8988T (cell line): ENCODE results near the gene SMPD1.

Experiments
- DNase-seq: peaks from one replicate; pipeline ENCODE4 v3.0.0; 2011

SMPD1 gene

DNA sequence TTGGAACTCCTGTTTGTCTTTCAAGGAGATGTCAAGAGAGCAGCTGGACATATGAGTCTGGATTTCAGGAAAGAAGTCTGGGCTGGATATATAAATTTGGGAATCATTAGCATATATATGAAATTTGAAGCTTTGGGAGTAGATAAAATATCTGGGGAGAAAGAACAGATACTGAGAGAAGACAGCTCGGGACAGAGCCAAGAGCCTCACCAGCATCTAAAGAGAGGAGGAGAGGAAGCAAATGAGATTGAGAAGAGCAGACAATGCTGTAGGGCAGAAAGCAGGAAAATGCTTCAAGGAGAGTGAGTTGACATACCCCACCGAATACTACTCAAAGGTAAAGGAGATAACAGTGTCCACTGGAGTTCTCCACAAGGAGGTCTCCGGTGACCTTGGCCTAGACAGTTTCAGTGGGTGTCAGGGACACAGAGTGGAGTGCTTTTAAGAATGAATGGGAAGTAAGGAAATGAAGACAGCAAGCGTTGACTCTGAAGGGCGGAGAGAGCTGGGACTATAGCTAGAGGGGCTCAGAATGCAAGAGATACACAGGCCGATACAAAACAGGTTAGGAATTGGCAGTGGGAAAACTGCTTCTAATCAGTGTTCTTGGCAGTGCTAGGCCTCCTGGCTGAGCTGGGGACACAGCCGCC, 27.8 kb downstream of the SMPD1 start:
- no peak for DNase-seq

DNA sequence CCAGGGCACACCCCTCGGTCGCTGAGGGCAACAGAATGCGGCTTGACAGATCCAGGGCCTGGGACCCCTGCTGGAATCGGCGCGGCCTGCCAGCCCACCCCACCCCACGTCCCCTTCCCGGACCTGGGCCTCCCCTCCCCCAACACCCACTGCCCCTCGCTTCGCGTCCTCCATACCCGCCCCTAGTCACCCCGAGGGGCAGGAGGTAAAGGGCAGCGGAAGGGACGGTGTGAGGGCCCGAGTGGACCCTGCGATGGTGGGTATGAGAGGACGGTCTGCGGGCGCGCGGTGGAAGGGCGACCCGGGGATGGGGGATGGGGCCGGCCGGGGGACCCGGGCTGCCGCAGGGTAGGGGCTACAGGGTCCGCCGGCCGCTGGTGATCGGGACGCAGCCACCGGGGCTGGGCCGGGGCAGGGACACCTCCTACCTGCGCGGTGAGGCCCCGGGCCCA, 28.3 kb downstream of the SMPD1 start:
- no peak for DNase-seq

DNA sequence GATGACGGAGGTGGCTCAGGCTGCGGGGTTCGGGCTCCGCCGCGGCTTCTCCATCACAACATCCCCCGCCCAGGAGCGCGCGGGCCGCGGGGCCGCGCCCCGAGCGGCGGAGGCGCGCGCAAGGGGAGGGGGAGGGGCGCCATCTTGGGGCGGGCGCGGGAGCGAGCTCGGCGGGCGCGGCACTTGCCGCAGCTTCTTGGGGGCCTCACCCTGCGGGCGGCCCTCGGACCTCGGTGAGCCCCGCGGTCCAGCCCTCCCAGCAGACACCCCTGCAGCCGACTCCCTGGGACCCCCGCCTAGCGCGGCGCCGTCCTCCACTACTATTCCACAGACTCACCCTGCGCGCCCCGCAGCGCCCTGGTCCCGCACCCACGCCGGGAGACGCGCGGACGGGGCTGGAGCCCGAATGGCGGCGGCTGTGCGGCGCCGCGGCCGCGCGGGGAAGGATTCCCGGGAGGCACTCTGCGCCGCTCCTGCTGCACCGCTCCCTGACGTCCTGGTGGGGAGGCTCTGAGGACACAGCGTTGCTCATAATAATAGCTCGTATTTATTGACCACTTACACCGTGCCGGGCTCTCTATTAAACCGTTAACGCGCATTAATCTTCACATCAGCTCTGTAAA, 28.8 kb downstream of the SMPD1 start, which contains the start of gene APBB1:
APBB1 (minus strand) TSS at position 86 of the 623 bp plus-strand sequence. CDS start 7,747 bp downstream, outside the sequence.
- peak; percentile 84 for DNase-seq

DNA sequence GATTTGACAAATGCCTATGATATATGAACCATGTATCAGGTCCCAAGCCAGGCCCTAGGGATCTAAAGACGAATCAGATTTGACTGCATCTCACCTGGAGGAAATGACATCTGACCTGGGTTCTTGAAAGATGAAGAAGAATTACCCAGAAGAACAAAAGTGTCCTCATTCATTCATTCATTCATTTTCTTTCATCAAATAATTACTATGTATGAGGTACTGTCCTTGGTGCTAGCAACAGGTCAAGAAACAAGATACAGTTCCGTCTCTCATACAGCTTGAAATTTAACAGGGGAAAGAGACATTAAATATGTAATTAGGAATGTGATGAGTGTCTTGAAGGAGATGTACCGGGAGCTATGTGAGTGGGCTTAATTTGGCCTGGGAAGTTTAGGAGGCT, 30.4 kb downstream of the SMPD1 start:
- no peak for DNase-seq

DNA sequence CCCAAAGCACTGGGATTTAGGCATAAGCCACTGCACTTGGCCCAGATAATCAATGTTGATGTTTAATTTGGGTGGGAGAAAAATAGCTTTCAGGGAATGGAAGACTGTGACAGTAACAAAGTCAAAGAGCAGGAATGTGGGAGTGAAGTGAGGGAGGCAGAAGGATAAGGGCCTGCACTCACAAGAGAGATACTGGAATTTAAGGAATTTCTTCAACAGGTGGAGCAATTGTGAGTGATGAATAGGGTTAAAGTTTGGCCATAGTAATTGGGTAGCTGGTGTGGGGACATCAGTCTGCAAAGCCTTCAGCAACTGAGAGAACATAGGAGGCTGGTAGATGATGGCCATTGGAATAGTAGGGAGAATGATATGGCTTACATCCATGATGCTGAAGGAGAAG, 37.2 kb downstream of the SMPD1 start:
- DNase-seq, result no peak

DNA sequence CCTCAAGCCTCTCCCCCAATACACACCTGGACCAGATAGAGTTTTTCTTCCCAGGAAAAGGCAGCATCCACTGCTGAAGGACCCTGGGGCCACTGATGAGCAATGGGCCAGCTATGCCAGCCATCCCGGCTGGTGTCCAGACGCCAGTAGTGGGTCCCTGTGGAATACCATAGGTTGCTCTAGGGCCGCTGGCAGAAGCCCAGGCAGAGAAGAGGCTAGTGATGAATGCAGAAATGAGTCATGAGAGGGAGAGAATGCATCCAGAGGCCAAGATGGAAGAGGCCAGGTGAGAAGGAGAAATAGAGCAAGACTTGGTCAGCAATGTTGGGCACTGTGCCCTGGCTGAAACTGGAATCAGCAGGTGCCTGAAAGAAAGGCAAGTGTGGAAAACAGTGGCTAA, 41.6 kb downstream of the SMPD1 start:
- DNase-seq, result peak; percentile 61

DNA sequence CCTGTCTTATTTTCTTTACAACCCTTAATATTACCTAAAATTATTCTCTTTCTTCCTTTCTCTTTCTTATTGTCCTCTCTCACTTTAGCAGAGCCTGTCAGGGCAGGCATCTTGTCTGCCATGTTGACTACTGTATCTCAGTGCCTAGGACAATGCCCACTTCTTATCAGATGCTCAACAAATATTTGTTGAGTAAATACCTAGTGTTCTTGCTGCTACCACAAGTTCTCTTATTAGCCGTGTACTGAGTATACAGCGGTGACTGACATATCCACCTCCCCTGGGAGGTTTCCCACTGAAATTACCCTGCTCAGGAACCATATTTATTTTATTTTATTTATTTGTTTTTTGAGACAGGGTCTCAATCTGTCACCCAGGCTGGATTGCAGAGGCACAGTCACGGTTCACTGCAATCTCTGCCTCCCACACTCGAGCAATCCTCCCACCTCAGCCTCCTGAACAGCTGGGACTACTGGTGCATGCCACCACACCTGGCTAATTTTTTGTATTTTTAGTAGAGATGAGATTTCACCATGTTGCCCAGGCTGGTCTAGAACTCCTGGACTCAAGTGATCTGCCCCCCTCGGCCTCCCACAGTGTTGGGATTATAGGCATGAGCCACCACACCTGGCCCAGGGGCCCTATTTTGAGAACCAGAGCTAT, 43.9 kb downstream of the SMPD1 start:
- DNase-seq, result no peak

DNA sequence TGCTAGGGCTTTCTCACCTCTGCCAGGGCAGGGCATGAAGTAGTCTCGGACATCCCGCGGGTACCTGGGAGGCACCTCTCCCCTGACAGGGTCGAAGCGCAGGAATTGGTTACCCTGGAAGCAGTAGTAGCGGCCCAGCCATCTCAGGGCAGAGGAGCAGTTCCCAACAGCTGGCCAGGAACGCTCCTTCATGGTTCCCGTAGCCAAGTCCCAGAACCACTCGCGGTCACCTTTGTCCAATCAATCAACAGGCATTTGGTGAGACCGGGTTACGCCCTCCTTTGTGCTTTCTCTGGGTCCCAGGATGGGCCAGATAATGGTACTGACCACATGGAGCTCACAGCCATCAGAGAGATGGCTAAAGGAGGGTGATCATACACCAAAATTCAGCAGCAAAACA, 47.1 kb downstream of the SMPD1 start:
- DNase-seq, result no peak

DNA sequence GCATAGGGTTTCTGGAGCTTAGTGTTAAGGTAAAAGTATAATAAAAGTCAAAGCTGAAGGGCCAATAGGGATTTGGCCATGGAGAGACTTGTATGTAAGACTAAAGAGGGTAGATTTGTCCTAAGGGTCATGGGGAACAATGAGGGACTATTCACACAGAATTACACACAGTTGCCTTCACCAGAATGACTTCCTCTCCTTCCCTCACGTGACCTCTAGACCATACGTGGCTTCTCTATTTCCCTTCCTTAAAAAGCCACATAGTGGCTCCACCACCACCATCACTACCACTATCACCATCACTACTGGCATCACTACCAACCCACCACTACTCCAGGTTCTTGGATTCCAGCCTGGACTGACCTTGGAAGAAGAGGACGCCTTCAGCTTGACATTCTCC, 47.7 kb downstream of the SMPD1 start:
- DNase-seq, result no peak

DNA sequence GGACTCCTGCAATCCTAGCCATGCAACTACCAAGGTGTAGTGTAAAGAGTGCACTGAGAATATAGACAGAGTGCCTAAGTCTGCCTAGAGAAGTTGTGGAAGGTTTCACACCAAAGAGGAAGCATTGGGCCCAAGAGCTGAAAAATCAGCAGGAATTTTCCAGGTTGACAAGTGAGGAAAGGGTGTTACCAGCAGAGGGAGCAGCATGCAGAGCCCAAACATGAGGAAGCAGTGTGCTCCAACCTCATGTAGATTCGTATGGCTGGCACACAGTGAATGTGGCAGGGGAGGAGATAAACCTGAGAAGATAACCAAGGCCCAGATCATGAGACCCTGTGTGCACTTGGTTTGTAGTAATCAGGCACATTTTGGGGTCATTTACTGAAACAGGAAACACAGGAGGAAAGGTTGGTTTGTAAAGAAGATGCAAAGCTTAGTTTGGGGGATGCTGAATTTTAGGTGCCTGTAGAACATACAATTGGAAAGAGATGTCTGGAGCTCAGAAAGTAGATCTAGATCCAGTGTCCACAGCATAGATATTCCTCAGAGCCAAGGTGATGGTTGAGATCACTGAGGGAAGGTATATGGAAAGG, 48.8 kb downstream of the SMPD1 start:
- DNase-seq, result peak; percentile 62

DNA sequence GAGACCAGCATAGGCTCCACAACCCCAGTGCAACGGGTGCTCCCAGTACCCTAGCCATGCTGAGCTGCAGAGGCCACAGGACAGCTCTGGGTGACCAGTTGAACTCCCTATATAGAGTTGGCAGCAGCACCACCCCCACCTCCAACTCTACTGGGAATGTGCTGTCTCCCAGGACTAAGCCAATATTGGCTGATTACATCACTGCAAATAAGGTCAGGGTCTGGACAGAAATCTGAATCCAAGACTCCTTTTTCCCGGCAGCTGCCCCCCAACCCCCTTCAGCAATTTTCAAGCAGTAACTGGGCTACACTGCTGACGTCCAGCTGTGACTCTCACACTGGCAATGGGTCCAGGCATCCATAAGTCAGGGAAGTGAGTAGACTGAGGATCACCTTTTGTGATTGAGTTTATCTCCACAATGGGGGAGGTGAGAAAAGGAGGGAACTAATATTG, 50.7 kb downstream of the SMPD1 start, which contains the start of gene HPX:
HPX (minus strand) TSS at position 82 of the 453 bp plus-strand sequence; CDS start at position 58, 24 bp downstream.
- no peak for DNase-seq

DNA sequence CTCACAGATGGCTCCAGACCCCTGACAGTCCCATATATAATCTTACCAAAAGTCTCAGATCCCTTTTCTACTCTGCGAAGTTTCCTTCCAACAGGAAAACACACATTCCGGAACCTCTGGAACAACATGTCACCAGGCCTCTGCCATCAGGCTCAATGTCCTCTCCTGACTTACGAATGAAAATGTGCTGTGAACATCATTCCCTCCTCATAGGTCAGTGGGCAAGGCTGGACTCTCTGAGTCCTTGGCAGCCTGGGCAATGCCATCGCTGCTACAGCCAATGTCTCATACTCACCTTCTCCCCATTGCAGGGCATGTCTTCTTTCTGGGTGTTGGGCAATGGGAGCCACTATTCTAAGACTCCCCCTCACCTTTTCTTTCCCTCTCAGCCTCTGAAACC, 52.2 kb downstream of the SMPD1 start:
- no peak for DNase-seq

DNA sequence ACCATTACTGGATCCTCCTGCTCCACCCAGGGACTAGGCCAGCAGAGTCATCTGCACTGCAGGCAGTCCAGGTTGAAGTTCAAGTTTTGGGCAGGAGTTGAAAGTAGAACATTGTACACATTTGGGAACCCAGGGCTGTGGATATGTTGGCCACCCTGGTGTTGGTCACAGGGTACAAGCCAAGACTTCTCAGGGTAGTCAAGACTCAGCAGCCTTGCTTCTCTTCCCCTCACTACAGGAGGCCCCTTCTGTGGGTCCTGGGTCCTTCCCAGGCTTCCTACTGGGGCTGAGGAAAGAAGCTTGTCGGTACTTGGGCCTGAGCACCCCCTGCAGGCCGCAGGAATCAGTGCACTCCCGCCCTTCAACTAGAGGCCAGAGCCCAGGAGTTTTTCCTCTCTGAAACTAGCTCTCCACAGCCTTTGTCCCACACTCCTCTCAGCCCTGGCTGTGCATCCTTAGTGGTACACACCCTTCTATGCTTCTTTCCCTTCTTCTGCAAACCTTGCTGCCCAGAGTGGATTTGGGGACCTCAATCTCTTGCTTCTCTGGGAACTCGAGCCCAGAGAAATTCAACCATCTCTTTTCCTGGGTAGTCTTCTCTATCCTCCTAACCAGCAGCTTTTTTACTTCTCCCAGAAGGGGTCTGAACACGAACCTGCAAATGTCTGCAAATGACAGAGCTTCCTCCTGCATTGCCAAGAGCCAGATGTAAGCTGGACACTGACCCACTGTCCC, 53.2 kb downstream of the SMPD1 start:
- peak; percentile 84 for DNase-seq
